Measurements from ENCODE around the gene RGS14.
"Not testable (repeated sequence)": the region's sequence is repeated elsewhere in the genome, so short reads cannot be mapped to it uniquely, and the experiment has no call there.

Gene RGS14

DNA sequence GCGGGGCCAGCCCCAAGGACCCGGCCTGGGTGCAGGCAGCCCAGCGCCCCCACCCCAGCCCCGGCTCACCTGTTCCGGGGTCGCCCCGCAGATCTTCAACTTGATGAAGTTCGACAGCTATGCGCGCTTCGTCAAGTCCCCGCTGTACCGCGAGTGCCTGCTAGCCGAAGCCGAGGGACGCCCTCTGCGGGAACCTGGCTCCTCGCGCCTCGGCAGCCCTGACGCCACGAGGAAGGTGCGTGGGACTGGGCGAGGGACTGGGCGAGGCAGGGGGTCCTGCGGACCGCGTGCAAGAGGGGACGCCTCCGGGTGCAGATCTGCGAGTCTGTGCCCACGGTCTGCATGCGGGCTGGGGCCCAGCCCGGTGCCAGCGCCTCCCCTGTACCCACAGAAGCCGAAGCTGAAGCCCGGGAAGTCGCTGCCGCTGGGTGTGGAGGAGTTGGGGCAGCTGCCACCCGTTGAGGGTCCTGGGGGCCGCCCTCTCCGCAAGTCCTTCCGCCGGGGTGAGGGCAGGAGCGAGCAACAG lies 9.7 kb downstream of the RGS14 start:
- no peak for DNase-seq

- no peak for DNase-seq
Observed at GRCh38 chr5:177367981-177368868, 10.5 kb downstream of the RGS14 start.

DNA sequence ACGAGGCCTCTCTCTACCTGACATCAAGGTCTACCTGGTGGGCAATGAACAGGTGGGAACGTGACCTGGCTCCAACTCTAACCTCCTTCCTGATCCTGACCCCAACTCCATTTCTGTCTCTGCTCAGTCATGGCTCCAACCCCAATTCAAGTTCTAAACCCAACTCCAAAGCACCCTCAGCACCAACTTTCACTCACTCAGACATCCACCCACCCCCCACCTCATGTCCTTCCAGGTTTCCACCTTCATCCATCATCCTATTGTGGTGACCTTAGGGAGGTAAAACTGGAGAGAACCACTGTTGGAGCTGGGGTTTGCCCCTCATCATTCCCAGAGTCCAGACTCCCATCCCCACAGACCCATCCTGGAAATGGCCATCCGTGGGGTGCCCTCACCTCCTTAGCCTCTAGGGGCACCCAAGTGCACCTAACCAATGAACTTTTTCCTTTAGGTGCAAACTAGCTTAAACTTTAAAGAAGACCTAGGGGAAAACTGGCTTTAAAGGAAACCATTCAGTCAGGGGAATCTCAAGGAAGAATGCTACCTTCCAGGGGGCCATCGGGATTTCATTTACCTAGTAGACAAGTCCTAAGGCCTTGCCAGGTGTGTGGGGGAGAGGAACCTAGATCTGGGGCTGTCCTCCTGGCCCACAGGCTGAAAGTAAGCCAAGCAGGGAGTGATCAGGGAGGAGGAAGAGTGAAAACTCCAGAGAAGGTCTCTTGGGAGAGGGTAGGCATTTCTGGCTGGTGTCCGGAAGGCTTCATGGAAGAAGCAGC lies 11.3 kb downstream of the RGS14 start:
- DNase-seq = no peak

- DNase-seq = no peak
Observed at GRCh38 chr5:177369645-177370440, 12.1 kb downstream of the RGS14 start.

DNA sequence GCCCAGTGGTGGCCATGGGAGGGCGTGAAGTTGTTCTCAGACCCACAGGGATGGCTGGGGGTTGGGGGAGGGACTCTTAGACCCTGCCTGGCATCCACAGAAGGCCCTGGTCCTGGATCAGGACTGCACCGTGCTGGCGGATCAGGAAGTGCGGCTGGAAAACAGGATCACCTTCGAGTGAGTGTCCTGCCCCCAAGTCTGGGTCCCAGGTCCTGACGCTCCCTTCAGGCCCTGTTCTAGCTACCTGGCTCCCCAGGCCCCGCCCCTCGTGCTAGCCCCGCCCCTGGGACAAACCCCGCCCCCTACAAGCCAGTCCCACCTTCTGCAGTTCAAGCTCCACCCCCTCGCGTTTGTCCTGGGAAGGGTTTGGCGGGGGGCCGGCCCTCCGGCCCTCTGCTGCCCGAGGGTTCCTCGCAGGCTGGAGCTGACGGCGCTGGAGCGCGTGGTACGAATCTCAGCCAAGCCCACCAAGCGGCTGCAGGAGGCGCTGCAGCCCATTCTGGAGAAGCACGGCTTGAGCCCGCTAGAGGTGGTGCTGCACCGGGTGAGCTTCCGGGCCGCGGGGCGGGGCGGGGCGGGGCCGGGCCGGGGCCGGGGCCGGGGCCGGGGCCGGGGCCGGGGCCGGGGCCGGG lies 12.9 kb downstream of the RGS14 start:
- peak; percentile 23 to 36 for DNase-seq

DNA sequence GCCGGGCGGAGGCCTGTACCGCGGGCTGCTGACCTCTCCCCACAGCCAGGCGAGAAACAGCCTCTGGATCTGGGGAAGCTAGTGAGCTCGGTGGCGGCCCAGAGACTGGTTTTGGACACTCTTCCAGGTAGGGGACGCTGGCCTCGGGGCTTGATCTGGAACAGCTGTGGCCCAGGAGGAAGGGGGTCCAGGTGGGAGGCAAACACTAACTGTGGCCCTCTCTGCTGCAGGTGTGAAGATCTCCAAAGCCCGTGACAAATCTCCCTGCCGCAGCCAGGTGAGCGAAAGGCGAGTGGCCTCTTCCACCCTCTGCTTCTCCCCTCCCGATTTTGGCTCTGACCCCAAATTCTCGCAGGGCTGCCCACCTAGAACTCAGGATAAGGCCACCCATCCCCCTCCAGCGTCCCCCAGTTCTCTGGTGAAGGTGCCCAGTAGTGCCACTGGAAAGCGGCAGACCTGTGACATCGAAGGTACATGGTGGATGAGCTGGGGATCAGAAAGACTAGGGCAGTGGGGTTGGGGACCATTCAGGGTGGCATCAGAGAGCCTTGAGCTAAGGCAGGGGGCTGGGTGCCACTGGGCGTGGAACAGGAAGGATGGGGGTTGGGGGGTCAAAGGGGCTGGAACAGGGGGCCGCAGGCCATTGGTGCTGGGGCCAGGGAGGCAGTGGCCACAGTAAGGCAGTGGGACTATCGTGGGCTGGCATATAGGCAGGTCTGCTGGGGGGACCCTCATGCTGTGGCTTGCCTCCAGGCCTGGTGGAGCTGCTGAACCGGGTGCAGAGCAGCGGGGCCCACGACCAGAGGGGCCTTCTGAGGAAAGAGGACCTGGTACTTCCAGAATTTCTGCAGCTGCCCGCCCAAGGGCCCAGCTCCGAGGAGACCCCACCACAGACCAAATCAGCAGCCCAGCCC lies 13.7 kb downstream of the RGS14 start:
- no peak for DNase-seq

GRCh38 chr5:177372034-177372896 lies 14.5 kb downstream of the RGS14 start:
- peak in 1 of 2 experiments; percentile 31 for DNase-seq

DNA sequence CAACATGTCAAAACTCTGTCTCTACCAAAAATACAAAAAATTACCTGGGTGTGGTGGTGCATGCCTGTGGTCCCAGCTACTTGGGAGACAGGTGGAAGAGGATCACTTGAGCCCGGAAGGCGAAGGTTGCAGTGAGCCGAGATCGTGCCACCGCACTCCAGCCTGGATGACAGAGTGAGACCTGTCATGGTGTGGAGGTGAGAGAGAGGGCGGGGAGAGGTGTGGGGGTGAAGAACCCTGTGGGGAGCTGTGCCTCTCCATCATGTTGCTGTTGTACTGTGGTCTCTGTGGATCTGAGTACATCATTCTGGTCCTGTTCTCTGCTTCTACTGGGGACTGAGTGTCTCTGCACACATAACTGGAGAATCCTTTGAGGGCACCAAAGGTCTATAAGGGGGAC lies 15.2 kb downstream of the RGS14 start:
- no peak for DNase-seq

DNA sequence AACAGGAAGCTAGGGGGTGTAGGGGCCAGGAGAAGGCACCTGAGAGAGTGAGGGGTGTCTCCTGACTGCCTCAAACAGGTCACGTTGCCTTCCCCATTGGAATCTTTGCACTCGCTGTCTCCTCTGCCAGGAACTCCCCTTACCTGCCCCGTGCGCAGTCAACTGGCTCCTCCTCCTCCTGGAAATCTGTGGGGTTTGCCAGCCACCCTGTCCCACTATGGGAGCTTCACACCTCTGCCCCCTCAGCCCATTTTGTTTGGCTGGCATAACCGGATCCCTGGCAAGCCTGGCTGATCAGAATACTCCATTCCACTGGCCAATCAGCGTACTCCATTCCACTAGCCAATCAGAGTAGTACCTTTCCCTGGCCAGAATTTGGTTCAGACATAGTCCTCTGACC lies 16.1 kb downstream of the RGS14 start:
- DNase-seq = no peak

- DNase-seq = no peak
Observed at GRCh38 chr5:177374211-177374610, 16.5 kb downstream of the RGS14 start.

DNA sequence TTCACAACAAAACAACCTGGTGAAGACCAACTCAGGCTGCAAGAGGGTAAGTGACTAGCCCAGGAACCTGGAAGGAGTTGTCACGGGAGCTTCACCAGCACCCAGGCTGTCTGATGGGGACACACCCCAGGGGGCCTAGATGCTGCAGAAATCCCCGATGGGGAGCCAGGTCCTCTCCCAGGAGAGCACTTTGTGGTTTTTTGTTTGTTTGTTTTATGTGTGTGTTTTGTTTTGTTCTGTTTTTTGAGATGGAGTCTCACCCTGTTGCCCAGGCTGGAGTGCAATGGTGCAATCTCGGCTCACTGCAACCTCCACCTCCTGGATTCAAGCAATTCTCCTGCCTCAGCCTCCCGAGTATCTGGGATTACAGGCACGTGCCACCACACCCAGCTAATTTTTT lies 17.8 kb downstream of the RGS14 start:
- not testable (repeated sequence) for DNase-seq

DNA sequence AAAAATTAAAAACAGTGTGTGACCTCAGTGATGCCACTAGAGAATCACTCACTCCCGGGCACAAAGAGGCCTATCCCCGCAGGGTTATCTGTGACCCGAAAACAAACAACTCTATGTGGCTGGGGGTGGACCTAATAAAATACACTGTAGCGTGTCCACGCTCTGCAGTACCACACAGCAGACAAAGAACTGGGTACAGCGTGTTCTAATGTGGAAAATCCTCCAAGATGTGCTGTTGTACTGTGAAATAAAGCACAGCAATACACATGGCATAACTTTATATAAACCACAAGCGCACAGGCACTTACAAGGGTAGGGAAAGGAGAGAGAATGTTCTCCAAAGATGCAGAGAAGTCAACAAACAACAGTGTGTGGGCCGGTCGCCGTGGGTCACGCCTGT lies 18.4 kb downstream of the RGS14 start:
- no peak for DNase-seq

- no peak for DNase-seq
Observed at GRCh38 chr5:177377851-177378776, 20.4 kb downstream of the RGS14 start.

DNA sequence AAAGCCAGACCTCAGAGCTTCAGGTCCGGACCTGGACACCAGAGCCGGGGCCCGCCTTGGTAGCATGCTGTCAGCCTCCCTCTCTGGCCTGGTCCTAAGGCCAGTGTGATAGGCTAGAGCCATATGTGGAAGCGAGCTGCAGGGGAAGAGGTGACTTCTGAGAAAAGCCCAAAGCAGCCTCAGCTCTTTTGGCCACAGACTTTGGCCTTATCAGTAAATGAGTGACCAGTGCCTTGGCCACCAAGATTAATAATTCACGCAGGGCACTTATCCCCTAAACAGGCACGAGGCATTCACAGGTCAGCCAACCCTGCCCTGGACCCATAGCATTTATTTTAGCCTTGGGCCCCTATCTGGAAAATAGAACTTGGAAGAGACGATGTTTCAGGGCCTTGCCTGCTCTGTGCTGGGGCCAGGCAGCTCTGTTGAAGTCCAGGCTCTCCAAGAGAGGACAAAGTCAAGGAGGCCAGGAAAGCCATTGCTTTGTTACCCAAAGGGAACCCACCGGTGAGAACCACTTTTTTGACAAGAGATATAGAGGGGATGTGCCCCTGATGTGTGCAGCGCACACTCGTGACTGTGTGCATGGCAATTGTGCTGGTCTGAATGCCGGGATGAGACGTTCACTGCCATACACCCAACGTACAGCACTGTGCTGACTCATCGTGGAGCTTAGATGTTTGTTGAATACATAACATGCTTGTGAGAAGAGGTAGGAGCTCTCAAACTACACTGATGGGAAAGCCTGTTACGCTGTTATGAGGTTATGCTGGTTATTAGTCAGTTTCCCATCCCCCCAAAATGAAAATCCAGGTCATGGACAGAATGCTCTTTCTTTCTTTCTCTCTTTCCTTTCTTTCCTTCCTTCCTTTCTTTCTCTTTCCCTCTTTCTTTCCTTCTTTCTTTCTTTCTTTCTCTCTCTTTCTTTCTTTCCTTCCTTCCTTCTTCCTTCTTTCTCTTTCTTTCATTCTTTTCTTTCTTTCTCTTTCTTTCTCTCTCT lies 21.5 kb downstream of the RGS14 start:
- DNase-seq = peak in 1 of 2 experiments; percentile 22

DNA sequence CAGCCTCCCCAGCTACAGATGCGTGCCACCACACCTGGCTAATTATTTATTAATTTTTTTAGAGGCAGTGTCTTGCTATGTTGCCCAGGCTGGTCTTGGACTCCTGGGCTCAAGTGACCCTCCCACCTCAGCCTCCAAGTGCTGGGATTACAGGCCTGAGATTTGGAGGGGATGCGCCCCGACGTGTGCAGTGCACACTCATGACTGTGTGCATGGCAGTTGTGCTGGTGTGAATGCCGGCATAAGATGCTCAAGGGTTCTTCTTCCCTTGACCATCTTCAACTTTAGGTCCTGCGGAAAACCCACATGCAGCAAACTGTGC lies 23.0 kb downstream of the RGS14 start:
- no peak for DNase-seq

GRCh38 chr5:177382423-177383029 lies 24.8 kb downstream of the RGS14 start:
- DNase-seq = no peak

- DNase-seq = no peak
Observed at GRCh38 chr5:177383181-177383580, 25.5 kb downstream of the RGS14 start.

- DNase-seq = no peak
Observed at GRCh38 chr5:177384134-177384533, 26.4 kb downstream of the RGS14 start, which contains the start of gene SLC34A1. Gene SLC34A1, plus strand, starts transcription at chr5:177384434. Its CDS starts 1,308 bp downstream, at chr5:177385742.
